OCI-LY1 (cell line): ENCODE measurements around the gene TVP23A.

Experiments used
- H2AFZ ChIP-seq: fragments of 200-600 bp; sonication (generic), shearing (Covaris generic); 2 replicates; pipeline ENCODE4 v1.6.0; 2014; ENCODE audit warnings: antibody characterized with exemption, mild to moderate bottlenecking, low read length
- H3F3A ChIP-seq: fragments of 200-600 bp; sonication (generic), shearing (Covaris generic); 2 replicates; pipeline ENCODE4 v1.6.0; 2014; ENCODE audit warnings: mild to moderate bottlenecking, antibody characterized with exemption, low read length, moderate library complexity; ENCODE audit not compliant: insufficient read depth
- H3K27ac ChIP-seq: fragments of 200-600 bp; sonication (generic); 2 replicates; pipeline ENCODE4 v1.5.1; 2014; ENCODE audit warnings: low read length, mixed run types, mild to moderate bottlenecking, low read depth; ENCODE audit not compliant: poor library complexity, severe bottlenecking
- H3K27me3 ChIP-seq: fragments of 200-600 bp; sonication (generic); 2 replicates; pipeline ENCODE4 v1.6.0; 2014; ENCODE audit warnings: antibody characterized with exemption, mild to moderate bottlenecking, low read length, moderate library complexity; ENCODE audit not compliant: insufficient read depth
- H3K36me3 ChIP-seq: fragments of 200-600 bp; sonication (generic); 2 replicates; pipeline ENCODE4 v1.6.1; 2014; ENCODE audit warnings: mild to moderate bottlenecking, antibody characterized with exemption, low read length, moderate library complexity, mixed read lengths; ENCODE audit not compliant: insufficient read depth
- H3K4me1 ChIP-seq: fragments of 200-600 bp; sonication (generic); 2 replicates; pipeline ENCODE4 v1.5.1; 2014; ENCODE audit warnings: mild to moderate bottlenecking, low read length, moderate library complexity; ENCODE audit not compliant: insufficient read depth, severe bottlenecking
- H3K4me2 ChIP-seq: fragments of 200-600 bp; sonication (generic), shearing (Covaris generic); 2 replicates; pipeline ENCODE4 v1.6.1; 2014; ENCODE audit warnings: low read length
- H3K4me3 ChIP-seq: fragments of 200-600 bp; sonication (generic); 2 replicates; pipeline ENCODE4 v1.5.1; 2014; ENCODE audit warnings: low read length, low read depth, mild to moderate bottlenecking, mixed read lengths; ENCODE audit not compliant: poor library complexity, severe bottlenecking
- H3K79me2 ChIP-seq: fragments of 200-600 bp; shearing (Covaris generic); 2 replicates; pipeline ENCODE4 v1.6.1; 2016; ENCODE audit warnings: mixed run types, low read length, mixed read lengths; ENCODE audit not compliant: insufficient read depth
- H3K9ac ChIP-seq: fragments of 200-600 bp; sonication (generic), shearing (Covaris generic); 2 replicates; pipeline ENCODE4 v1.6.1; 2014; ENCODE audit warnings: mild to moderate bottlenecking, low read length, mixed read lengths
- H3K9me2 ChIP-seq: fragments of 200-600 bp; sonication (generic), shearing (Covaris generic); 2 replicates; pipeline ENCODE4 v1.6.1; 2014; ENCODE audit warnings: low read depth, mild to moderate bottlenecking, low read length, mixed read lengths
- H3K9me3 ChIP-seq: fragments of 200-600 bp; shearing (Covaris generic); 2 replicates; pipeline ENCODE4 v1.6.1; 2014; ENCODE audit warnings: low read length, mixed read lengths
- H4K20me1 ChIP-seq: fragments of 200-600 bp; sonication (generic), shearing (Covaris generic); 2 replicates; pipeline ENCODE4 v1.6.0; 2016; ENCODE audit warnings: mild to moderate bottlenecking, low read length; ENCODE audit not compliant: insufficient read depth
- CTCF ChIP-seq: fragments of 200-600 bp; sonication (generic), shearing (Covaris generic); IDR thresholded peaks from 2 replicates; pipeline ENCODE4 v1.5.1; 2017; ENCODE audit warnings: mild to moderate bottlenecking, antibody characterized with exemption, low read length, moderate library complexity, mixed read lengths
- EZH2 ChIP-seq: fragments of 200-600 bp; sonication (generic), shearing (Covaris generic); IDR thresholded peaks from 2 replicates; pipeline ENCODE4 v1.8.0; 2017; ENCODE audit warnings: borderline replicate concordance, mixed run types, mild to moderate bottlenecking, antibody characterized with exemption, low read length, moderate library complexity, mixed read lengths

TVP23A gene

GRCh38 chr16:10838621-10839278, 20.2 kb upstream of the TVP23A start:
- H3K4me3 ChIP-seq: no peak overlapping the region
- H3K36me3 ChIP-seq: no peaks in the 10 kb centered on the region; the same call in 1 of the 2 replicates
- H3F3A ChIP-seq: no peaks in the 10 kb centered on the region
- H3K9me3 ChIP-seq: no peaks in the 10 kb centered on the region
- TF ChIP-seq CTCF (no peak), EZH2 (no peak)
- no peaks in the 10 kb centered on the region for H3K4me1 ChIP-seq
- H3K9ac ChIP-seq: no peak overlapping the region
- no peaks in the 10 kb centered on the region for H3K27me3 ChIP-seq
- H3K4me2 ChIP-seq: no peak overlapping the region
- no peaks in the 10 kb centered on the region for H3K79me2 ChIP-seq
- H2AFZ ChIP-seq: no peak overlapping the region
- H3K9me2 ChIP-seq: no peaks in the 10 kb centered on the region
- H3K27ac ChIP-seq: no peak overlapping the region
- no peaks in the 10 kb centered on the region for H4K20me1 ChIP-seq

GRCh38 chr16:10836174-10836853, 17.7 kb upstream of the TVP23A start:
- no peak overlapping the region for H3K27ac ChIP-seq
- H3K36me3 ChIP-seq: no peaks in the 10 kb centered on the region; the same call in 1 of the 2 replicates
- H3K4me3 ChIP-seq: no peak overlapping the region
- H3K9me2 ChIP-seq: no peaks in the 10 kb centered on the region
- H3K79me2 ChIP-seq: no peaks in the 10 kb centered on the region
- no peaks in the 10 kb centered on the region for H3K4me1 ChIP-seq
- H2AFZ ChIP-seq: no peak overlapping the region
- H3K4me2 ChIP-seq: no peak overlapping the region
- H3K27me3 ChIP-seq: no peaks in the 10 kb centered on the region; the same call in 1 of the 2 replicates
- H3F3A ChIP-seq: no peaks in the 10 kb centered on the region
- H3K9me3 ChIP-seq: no peaks in the 10 kb centered on the region
- no peak overlapping the region for H3K9ac ChIP-seq
- H4K20me1 ChIP-seq: no peaks in the 10 kb centered on the region
- no peak for TF ChIP-seq EZH2
- TF ChIP-seq CTCF: no peak

GRCh38 chr16:10835281-10835931, 16.8 kb upstream of the TVP23A start:
- Histone ChIP-seq H3K9ac (no peak overlapping the region), H3K27me3 (no peaks in the 10 kb centered on the region; the same call in 1 of the 2 replicates), H4K20me1 (no peaks in the 10 kb centered on the region), H3K27ac (no peak overlapping the region), H3K4me1 (no peaks in the 10 kb centered on the region), H3K36me3 (no peaks in the 10 kb centered on the region; the same call in 1 of the 2 replicates), H3K4me2 (no peak overlapping the region), H2AFZ (no peak overlapping the region), H3K4me3 (no peak overlapping the region), H3K9me3 (no peaks in the 10 kb centered on the region), H3K9me2 (no peaks in the 10 kb centered on the region), H3F3A (no peaks in the 10 kb centered on the region), H3K79me2 (no peaks in the 10 kb centered on the region)
- no peak for TF ChIP-seq CTCF
- no peak for TF ChIP-seq EZH2
